GM15510 (cell line): ENCODE measurements around the gene KRABD2.

ENCODE experiments used
- POLR2A ChIP-seq: IDR thresholded peaks from 3 replicates; pipeline ENCODE4 v1.6.1; 2011; ENCODE audit warnings: borderline replicate concordance; ENCODE audit not compliant: insufficient read length; ENCODE audit errors: extremely low read depth

KRABD2 gene

DNA sequence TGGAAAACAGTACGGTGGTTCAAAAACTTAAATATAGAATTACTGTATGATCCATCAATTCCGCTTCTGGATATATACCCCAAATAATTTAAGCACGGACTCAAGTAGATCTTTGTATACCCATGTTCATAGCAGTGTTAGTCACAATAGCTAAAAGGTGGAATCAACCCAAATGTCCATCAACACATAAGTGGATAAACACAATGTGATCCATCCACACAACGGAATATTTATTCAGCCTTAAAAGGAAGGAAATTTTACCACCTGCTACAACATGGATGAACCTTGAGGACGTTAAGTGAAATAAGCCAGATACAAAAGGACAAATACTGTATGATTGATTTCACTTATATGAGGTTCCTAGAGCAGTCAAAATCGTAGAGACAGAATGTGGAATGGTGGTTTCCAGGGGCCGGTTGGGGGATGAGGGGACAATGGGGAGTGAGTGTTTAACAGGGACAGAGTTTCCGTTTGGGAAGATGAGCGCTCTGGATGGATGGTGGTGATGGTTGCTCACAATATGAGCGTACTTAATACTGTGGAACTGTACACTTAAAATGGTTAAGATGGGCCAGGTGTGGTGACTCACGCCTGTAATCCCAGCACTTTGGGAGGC, 26.5 kb upstream of the KRABD2 start:
- no peak for TF ChIP-seq POLR2A

DNA sequence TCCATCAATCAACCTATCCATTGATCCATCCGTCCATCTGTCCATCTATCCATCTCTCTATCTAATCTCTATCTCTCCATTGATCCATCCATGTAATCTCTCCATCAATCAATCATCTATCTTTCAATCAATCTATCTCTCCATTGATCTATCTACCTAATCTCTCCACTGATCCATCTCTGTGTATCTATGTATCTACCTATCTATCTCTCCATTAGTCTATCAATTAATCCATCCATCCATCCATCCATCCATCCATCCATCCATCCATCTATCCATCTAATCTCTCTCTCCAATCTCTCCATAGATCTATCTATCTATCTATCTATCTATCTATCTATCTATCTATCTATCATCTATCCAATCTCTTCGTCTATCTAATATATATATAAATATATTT, 24.6 kb upstream of the KRABD2 start:
- no peak for TF ChIP-seq POLR2A

DNA sequence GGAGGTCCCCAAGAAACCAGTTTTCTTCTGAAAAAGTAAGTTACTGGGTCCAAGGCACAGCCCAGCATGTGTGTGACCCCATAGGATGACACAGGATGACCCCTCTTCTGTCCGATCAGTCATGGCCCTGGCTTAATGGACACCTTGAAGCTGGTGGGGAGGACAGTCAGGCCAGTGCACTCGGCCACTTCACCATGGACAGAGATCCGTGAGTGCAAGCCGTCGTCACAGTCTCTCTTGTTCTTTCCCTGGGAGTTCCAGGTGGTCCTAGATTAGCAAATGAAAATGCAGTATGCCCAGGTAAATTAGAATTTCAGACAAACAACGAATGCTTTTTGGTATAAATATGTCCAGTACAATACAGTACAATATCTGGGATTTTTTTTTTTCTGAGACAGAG, 22.5 kb upstream of the KRABD2 start:
- no peak for TF ChIP-seq POLR2A

DNA sequence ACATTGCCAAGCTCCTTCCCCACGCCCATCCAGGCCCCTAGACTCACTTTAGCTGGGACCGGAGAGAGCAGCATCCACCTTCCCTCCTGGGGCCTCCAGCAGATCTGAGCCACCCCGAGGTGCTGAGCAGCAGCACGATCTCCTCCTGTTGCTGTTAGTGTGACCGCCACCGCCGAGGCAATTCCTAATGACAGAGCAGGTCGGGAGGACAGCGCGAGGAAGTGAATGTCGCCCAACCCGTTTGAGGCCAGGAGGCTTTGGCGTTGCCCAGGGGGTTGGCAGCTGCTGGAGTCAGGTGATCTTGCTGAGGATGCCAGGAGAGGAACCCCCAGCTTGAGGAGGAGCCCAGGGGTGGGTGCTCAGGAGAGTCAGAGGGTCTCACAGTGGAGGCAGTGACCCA, 21.1 kb upstream of the KRABD2 start, which contains the start of gene RNF222:
TSS of gene RNF222 (minus strand) at position 192 of the 400 bp plus-strand sequence. CDS start 4,366 bp downstream, outside the sequence.
- TF ChIP-seq POLR2A: no peak

DNA sequence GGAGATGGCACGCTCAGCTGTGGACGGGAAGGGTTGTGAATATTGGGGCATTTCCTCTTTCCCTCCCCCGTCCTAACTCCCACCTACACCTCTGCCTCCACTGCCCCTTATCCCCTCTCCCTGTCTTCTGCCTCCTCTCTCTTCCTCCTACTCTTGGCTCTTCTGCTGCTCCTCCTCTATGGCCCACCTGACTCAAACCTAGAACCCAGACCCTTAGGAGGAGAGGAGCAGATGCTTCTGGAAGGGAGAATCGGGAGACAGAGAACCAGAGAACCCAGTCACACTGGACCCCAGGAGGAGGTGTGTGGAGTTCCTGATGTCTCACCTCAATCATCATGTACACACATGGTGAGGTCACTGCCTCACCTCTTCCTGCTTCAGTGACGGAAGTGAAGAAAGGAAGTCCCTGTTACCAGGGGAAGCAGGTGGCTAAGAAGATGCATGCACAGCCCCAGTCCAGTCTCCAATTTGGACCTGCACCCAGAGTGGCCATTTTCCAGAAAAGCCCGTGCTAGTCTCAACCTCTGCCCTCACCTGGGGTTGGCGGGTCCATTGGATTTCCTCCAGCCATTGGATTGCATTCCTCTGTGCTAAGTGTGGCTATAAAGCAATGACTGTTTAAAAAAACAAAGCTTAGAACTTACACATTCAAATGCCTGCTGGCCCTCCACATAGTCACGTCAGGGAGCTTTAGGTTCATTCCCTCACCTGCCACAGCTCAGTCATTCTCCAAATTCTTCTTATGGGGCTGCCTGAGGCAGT, 17.1 kb upstream of the KRABD2 start:
- no peak for TF ChIP-seq POLR2A

DNA sequence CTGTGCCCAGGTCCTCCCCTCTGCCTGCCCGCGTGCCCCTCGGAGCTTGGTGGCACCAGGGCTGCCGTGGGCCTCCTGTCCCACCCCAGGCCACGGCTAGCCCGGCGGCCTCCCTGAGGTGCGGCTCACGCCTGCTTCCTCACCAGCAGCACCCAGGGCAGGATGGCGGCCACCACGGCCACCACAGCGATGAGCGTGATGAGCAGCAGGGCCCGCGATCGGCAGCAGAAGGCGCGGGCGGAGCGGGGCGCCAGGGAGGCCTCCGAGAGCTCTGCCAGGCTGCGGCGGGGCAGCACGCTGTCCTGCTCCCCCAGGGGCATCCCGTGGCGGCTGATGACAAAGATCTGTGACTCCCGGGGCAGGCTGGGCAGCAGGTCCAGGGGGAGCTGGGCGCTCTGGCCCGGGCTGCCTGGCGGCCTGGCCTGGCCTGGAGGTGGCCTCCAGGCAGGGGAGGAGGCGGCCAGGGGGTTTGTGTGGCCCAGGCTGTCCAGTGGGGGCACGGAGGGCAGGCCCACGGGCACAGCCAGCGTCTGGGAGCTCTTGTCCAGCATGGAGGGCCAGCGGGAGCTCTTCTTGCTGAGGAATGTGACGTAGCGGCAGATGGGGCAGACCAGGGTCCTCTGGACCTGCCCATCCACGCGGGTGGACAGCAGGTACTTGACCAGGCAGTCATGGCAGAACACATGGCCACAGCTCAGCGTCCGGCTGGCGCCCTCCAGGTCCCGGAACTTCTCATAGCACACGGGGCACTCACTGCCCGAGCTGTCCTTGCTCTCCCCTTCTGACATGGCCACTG, 16.4 kb upstream of the KRABD2 start:
- no peak for TF ChIP-seq POLR2A

DNA sequence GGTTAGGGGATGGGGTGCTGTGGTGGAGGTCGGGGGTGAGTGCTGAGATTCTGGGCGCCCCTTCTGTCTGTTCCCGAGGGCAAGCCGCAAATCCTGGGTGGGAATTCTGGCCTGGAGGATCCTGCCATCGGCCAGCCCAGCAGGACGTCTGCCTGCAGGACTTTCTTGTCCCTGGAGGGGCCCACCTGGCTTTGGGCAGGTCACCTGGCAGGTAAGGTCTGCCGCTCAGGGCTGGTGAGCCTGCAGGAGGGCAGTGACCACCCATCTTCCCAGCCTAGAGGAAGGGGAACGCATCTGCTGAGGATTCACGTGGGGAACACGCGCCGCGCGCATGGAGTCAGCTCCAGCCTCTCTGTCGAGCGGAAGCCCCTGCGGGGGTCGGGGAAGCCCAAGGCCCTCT, 15.8 kb upstream of the KRABD2 start:
- no peak for TF ChIP-seq POLR2A

DNA sequence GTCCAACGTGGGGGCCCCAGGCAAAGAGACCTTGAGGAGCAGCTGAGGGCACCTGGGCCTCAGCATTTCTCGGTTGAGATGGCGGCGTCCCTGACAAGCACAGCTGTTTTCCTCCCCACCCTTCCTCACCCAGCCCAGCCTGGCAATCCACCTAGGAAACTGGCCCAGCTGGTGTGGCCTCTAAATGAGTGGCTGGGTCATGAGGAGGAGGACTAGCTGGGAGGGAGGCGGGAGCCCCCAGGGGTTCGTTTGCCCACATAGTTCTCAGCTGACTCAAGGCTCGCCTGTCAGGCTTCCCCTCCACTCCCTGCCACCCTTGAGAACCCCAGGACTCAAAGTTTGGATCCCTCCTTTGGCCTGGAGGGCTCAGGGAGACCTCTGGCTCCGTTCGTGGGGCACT, 15.2 kb upstream of the KRABD2 start:
- TF ChIP-seq POLR2A: no peak

DNA sequence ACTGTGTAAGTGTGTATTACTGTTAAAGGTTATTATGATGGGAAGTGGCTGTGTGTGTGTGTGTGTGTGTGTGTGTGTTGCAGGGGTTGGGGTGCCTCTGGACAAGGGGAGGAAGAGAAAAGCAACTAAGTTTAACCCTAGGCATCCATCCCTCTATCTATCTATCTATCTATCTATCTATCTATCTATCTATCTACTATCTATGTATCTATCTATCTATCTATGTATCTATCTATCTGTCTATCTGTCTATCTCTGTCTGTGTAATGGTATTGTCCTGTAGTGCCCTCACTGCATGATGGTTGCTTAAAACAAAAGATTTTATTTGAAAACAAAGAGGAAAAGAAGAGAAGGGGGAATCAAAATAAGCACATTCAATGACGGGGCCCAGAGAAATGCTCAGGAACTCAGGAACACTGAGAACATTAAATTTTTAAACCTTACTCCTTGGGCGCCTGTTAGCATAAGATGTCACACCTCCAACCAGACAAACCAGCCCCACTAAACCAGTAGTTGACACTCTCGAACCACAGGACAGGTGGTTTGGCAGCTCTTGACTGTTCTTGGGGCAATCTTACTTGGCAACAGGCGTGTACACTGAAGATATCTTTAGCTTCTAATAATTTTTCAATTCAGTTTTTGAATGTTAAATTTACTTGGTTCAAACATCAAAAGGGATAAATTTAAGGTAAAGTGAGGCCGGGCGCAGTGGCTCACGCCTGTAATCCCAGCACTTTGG, 11.6 kb upstream of the KRABD2 start:
- no peak for TF ChIP-seq POLR2A

DNA sequence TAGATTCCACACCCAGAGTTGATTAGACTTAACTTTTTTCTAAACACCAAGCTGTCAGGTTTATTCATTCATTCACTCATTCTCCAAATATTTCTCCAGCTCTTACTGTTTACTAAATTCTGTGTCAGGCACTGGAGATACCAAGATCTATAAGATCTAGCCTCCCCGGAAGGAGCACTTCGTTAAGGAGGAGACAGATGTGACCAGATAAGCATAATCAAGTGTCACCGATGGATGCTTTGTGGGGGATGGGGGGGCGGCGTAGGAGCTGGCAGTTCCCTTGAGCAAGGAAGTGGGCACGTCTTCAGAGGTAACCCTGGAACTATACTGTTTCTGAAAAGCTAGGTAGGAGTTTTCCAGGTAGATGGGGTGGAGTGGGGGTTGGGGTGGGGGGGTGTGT, 10.3 kb upstream of the KRABD2 start:
- no peak for TF ChIP-seq POLR2A

DNA sequence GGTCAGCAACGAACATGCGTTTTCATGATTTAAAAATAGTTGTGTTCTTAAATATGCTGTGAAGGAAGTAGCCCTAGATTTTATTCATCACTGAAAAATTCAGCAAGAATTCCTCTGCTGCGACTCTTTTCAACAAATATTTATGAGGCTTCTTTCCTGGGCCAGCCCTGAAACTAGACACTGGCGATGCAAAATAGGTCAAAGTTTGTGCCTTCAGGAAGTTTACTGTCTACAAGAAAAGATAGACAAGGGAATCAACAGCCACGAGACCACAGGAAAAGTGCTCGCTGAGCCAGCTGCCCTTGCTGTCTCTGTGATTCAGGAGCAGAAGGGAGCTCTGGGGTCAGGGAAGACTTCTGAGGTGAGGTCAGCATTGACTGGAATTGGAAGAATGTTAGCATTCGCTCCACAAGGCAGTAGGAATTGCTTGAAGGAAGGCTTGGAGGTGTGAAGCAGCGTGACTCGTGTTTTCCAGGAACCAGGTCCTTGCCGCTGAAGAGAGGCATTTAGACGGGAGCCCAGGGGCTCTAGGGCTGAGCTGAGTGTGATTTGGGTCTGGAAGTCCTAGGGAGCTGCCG, 8.4 kb upstream of the KRABD2 start:
- no peak for TF ChIP-seq POLR2A

DNA sequence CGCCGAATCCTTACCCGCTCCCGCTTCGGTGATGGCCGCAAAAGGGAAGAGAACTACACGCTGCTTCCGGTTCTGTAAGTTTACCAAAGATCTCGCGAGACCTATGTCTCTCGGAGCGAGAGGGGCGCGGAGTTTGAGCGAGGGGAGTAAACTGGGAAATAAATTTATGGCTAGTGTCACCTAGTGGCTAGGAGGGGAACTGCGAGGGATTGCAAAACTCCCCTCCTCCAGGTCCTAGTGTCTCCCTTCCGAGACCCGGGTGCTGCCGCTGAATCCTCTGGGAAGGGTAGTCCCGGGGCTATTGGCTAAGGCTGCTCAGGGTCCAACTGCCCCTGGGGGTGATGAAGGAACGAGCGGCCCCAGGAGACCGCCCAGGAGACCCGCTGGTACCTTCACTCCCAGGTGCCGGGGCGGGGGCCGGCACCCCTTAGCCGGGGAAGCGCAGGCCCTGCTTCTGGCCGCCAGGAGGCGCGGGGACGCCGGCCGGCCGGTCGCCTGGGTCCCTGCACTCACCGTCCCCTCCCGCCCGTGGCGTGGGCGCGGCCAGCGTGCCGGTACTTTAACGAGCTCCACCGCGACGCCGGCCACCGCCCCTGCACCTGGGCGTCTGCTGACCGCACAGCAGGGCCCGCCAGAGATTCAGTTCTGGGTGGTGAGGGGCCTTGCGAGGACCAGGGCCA, 6.8 kb upstream of the KRABD2 start, which contains the start of gene RPL26:
TSS of gene RPL26 (minus strand) at position 51 of the 680 bp plus-strand sequence. CDS start 883 bp downstream, outside the sequence.
- TF ChIP-seq POLR2A: peak; percentile 93

DNA sequence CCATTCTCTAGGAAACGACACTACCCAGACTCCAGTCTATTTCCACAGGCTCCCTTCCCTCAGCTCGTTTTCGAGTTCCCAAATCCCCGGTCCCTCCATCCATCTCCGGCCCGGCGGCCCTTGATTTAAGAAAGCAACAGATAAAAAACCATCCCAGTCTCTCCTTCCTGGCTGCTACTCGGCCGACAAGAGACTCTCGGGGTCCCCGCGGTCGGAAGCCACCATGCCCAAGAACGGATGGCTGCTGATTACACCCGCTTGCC, 6.3 kb upstream of the KRABD2 start:
- TF ChIP-seq POLR2A: no peak
